Caco-2 (cell line): ENCODE results near the gene PHACTR1. TPM values are rescaled to one million over a fixed set of nuclear protein-coding genes. Genes with fewer than 3 reads are reported as not detected.

Source experiments
- BruUV-seq: library from RNA; stranded (reverse); fragments of 400-500 nt; replicated peaks from 2 replicates; lab custom pipeline; 2021; lab: Mats Ljungman, UMichigan
- CTCF ChIA-PET: fragments of 300-600 bp; sonication (Branson Sonifier 250); formaldehyde crosslinking; loops from one replicate; lab custom pipeline; 2022; ENCODE audit warnings: antibody characterized with exemption; lab: Charles Lee
- POLR2A ChIA-PET: fragments of 300-600 bp; sonication (Branson Sonifier 250); formaldehyde crosslinking; loops from one replicate; lab custom pipeline; 2022; ENCODE audit warnings: antibody characterized with exemption; lab: Charles Lee
- DNase-seq, 2 experiments: peaks; one replicate each; pipeline versions ENCODE4 v3.0.0 to v3.0.0-alpha.2; 2020 to 2022
- H3K27me3 ChIP-seq: replicated peaks from 2 replicates; pipeline ENCODE4 v1.6.0; 2011; ENCODE audit warnings: low read length; ENCODE audit not compliant: control insufficient read depth, insufficient read depth
- H3K36me3 ChIP-seq: 2 replicates; pipeline ENCODE4 v1.5.1; 2011; ENCODE audit warnings: low read length; ENCODE audit not compliant: control insufficient read depth, insufficient read depth
- H3K4me1 ChIP-seq: fragments of 250-450 bp; sonication (Bioruptor Pico); 2 replicates; pipeline ENCODE4 v1.5.1; 2020; ENCODE audit warnings: mild to moderate bottlenecking
- H3K4me3 ChIP-seq: 2 replicates; pipeline ENCODE4 v1.5.1; 2011; ENCODE audit warnings: low read depth, mild to moderate bottlenecking, control low read depth, low read length
- H3K9me3 ChIP-seq: fragments of 250-450 bp; sonication (Bioruptor Pico); 2 replicates; pipeline ENCODE4 v1.5.1; 2020; ENCODE audit warnings: mild to moderate bottlenecking, moderate library complexity
- H3K27ac Mint-ChIP-seq: one replicate; pipeline ENCODE4 v1.8.0; 2022; ENCODE audit warnings: mixed read lengths; ENCODE audit not compliant: unreplicated experiment
- H3K27me3 Mint-ChIP-seq: one replicate; pipeline ENCODE4 v1.8.0; 2022; ENCODE audit warnings: mixed read lengths; ENCODE audit not compliant: insufficient read depth, unreplicated experiment
- H3K36me3 Mint-ChIP-seq: one replicate; pipeline ENCODE4 v1.8.0; 2022; ENCODE audit warnings: mild to moderate bottlenecking, mixed read lengths; ENCODE audit not compliant: insufficient read depth, unreplicated experiment
- H3K4me1 Mint-ChIP-seq: one replicate; pipeline ENCODE4 v1.8.0; 2022; ENCODE audit warnings: low read depth, mixed read lengths; ENCODE audit not compliant: unreplicated experiment
- H3K4me3 Mint-ChIP-seq: one replicate; pipeline ENCODE4 v1.8.0; 2022; ENCODE audit warnings: mild to moderate bottlenecking, moderate library complexity, mixed read lengths; ENCODE audit not compliant: unreplicated experiment
- H3K9me3 Mint-ChIP-seq: one replicate; pipeline ENCODE4 v1.8.0; 2022; ENCODE audit warnings: mixed read lengths; ENCODE audit not compliant: unreplicated experiment
- intact Hi-C: fragments of 100-400 bp; cut with micrococcal nuclease; formaldehyde crosslinking; loops from one replicate; pipeline ENCODE4 v1.10.0; 2022; ENCODE audit not compliant: unreplicated experiment
- total RNA-seq: library from RNA; stranded (reverse); gene quantifications from 2 replicates; pipeline ENCODE4 v1.2.3, GENCODE V29; 2022
- TF ChIP-seq, protein P1 (sequence below), 2 experiments: fragments of 200-600 bp in 1 of 2; IDR thresholded peaks; 1 replicate in 1 of 2; 2 replicates in 1 of 2; pipeline versions ENCODE4 v1.5.1 to v1.8.0; 2011 to 2022; ENCODE audit warnings: antibody characterized with exemption in 1 of 2, control low read depth in 1 of 2, inconsistent platforms in 1 of 2, low read depth in 1 of 2, low read length in 1 of 2, mild to moderate bottlenecking in 1 of 2, moderate library complexity in 1 of 2; ENCODE audit not compliant: insufficient read depth in 1 of 2, severe bottlenecking in 1 of 2, unreplicated experiment in 1 of 2

The PHACTR1 gene
- total RNA-seq, 1 experiment from 2014 or later: 0.41 TPM

DNA sequence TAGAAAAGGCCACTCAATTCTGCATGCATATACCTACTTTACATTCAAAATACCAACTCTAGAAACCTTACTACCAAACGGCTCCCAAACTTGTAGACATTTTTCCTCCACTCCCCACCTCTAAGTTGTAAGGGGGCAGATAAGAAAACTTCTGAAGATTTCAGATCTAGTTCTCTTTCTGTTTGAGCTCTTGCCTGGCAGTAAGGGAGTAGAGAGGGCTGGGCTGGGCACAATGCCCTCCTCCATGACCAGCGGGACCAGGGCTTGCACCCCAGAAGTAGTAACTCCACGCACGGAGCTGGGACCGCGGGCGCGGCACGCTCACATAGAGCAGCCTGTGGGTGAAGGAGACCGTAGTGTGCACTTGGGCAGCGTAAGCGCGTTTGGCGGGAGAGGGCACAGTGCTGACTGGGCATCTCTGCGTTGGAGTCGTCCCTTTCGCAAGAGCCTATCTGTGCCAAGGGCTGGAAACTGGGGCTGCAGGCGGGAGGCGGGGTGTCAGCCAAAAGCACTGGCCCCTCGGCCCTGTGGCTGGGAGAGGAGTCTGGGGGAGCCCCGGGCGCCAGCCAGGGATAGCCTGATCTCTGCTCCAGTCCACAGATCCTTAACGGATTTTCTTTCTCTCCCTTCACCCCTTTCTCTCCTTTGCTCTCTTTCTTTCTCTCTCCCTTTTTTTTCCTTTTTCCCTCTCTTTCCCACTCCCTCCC lies 32.4 kb downstream of the PHACTR1 start:
- H3K27ac Mint-ChIP-seq: no peak overlapping the region
- H3K27me3 Mint-ChIP-seq: peaks cover 16% of the 10 kb centered on the region
- no peak overlapping the region for H3K4me3 Mint-ChIP-seq
- intact Hi-C loops: no loop called here
- Histone ChIP-seq H3K9me3 (no peaks in the 10 kb centered on the region), H3K36me3 (no peaks in the 10 kb centered on the region), H3K4me3 (no peak overlapping the region), H3K4me1 (no peaks in the 10 kb centered on the region), H3K27me3 (no peaks in the 10 kb centered on the region)
- BruUV-seq: no TSS peak
- POLR2A ChIA-PET: no interaction called here
- DNase-seq: no peak
- no peaks in the 10 kb centered on the region for H3K9me3 Mint-ChIP-seq
- no peaks in the 10 kb centered on the region for H3K36me3 Mint-ChIP-seq
- no peaks in the 10 kb centered on the region for H3K4me1 Mint-ChIP-seq
- CTCF ChIA-PET: no interaction called here
- TF ChIP-seq, protein P1, sequence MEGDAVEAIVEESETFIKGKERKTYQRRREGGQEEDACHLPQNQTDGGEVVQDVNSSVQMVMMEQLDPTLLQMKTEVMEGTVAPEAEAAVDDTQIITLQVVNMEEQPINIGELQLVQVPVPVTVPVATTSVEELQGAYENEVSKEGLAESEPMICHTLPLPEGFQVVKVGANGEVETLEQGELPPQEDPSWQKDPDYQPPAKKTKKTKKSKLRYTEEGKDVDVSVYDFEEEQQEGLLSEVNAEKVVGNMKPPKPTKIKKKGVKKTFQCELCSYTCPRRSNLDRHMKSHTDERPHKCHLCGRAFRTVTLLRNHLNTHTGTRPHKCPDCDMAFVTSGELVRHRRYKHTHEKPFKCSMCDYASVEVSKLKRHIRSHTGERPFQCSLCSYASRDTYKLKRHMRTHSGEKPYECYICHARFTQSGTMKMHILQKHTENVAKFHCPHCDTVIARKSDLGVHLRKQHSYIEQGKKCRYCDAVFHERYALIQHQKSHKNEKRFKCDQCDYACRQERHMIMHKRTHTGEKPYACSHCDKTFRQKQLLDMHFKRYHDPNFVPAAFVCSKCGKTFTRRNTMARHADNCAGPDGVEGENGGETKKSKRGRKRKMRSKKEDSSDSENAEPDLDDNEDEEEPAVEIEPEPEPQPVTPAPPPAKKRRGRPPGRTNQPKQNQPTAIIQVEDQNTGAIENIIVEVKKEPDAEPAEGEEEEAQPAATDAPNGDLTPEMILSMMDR (IDR thresholded peaks at IDR 0.05; ENCODE audit: insufficient read depth in 1 of 2, low read depth in 1 of 2, low read length in 1 of 2, severe bottlenecking in 1 of 2, unreplicated experiment in 1 of 2): no peak

DNA sequence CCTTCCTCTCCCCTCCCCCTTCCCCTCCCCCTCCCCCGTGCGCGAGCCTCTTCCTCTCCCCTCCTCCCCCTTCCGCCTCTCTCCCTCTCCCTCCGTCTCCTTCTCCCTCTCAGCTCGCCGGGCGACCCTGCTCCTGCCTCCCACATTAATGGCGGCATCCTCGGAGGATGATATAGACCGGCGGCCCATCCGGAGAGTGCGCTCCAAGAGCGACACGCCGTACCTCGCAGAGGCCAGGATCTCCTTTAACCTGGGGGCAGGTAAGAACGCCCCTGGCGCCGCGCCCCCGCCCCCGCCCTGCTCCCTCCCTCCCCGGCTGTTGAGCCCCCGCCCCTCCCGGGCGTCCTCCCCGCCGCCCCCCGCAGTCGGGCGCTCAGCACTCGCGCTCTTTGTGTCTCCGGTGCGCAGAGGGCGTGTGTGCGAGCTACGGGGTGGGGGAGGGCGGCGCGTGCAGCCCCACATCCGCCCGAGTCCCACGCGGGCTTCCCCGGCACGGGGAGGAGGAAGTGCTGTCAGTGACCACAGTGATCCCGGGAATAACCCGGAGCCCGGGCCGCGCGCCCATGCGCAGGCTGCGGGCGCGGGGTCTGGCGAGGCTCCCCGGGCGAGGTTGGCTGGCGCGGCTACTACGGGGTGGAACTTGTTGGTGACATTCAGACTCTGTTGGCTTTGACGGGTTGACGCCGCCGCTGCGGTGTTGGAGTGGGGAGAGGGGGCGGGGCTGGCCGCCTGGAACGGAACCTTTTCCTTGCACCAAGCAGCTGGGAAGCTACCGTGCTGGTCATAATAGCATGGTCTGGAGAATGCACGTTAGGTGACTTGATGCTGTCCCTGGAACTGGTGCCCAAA lies 33.2 kb downstream of the PHACTR1 start:
- TF ChIP-seq, protein P1 (IDR thresholded peaks at IDR 0.05; ENCODE audit: insufficient read depth in 1 of 2, low read depth in 1 of 2, low read length in 1 of 2, severe bottlenecking in 1 of 2, unreplicated experiment in 1 of 2): no peak
- H3K27me3 Mint-ChIP-seq: peaks cover 19% of the 10 kb centered on the region
- no peaks in the 10 kb centered on the region for H3K4me1 Mint-ChIP-seq
- no peaks in the 10 kb centered on the region for H3K4me1 ChIP-seq
- H3K36me3 ChIP-seq: no peaks in the 10 kb centered on the region
- H3K9me3 ChIP-seq: no peaks in the 10 kb centered on the region
- ChIA-PET CTCF (no interaction called here), POLR2A (no interaction called here)
- no peak overlapping the region for H3K27ac Mint-ChIP-seq
- H3K36me3 Mint-ChIP-seq: no peaks in the 10 kb centered on the region
- H3K4me3 ChIP-seq: no peak overlapping the region
- no peaks in the 10 kb centered on the region for H3K9me3 Mint-ChIP-seq
- no peaks in the 10 kb centered on the region for H3K27me3 ChIP-seq
- DNase-seq: no peak
- intact Hi-C loops: no loop called here
- H3K4me3 Mint-ChIP-seq: no peak overlapping the region
- no TSS peak for BruUV-seq

DNA sequence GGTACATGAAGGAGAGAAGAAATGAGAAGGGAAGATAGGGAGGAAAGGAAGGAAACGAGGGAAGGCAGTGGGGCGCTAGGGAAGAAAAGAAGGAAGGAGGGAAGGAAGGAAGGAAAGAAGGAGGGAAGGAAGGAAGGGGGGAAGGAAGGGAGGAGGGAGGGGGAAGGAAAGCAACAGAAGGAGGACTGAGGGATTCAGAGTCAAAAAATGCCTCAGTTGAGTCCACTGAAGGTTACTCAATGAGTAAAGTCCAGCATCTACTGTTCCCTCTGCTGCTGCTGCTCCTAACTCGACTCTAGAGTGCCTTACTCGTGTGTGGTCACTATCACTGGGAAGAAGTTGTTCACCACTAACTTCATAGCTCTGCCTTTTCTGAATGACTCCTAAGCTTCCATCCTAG lies 33.8 kb downstream of the PHACTR1 start:
- H3K4me1 ChIP-seq: no peaks in the 10 kb centered on the region
- BruUV-seq: no TSS peak
- no peaks in the 10 kb centered on the region for H3K9me3 Mint-ChIP-seq
- TF ChIP-seq, protein P1 (IDR thresholded peaks at IDR 0.05; ENCODE audit: insufficient read depth in 1 of 2, low read depth in 1 of 2, low read length in 1 of 2, severe bottlenecking in 1 of 2, unreplicated experiment in 1 of 2): no peak
- no peak overlapping the region for H3K27ac Mint-ChIP-seq
- H3K4me3 ChIP-seq: no peak overlapping the region
- no peaks in the 10 kb centered on the region for H3K4me1 Mint-ChIP-seq
- no peak overlapping the region for H3K4me3 Mint-ChIP-seq
- ChIA-PET CTCF (no interaction called here), POLR2A (no interaction called here)
- DNase-seq: no peak
- no peaks in the 10 kb centered on the region for H3K36me3 ChIP-seq
- H3K27me3 ChIP-seq: no peaks in the 10 kb centered on the region
- H3K27me3 Mint-ChIP-seq: peaks cover 16% of the 10 kb centered on the region
- H3K9me3 ChIP-seq: no peaks in the 10 kb centered on the region
- intact Hi-C loops: no loop called here
- H3K36me3 Mint-ChIP-seq: no peaks in the 10 kb centered on the region
